Measurements from ENCODE around the gene COX6B2.

The COX6B2 gene

DNA sequence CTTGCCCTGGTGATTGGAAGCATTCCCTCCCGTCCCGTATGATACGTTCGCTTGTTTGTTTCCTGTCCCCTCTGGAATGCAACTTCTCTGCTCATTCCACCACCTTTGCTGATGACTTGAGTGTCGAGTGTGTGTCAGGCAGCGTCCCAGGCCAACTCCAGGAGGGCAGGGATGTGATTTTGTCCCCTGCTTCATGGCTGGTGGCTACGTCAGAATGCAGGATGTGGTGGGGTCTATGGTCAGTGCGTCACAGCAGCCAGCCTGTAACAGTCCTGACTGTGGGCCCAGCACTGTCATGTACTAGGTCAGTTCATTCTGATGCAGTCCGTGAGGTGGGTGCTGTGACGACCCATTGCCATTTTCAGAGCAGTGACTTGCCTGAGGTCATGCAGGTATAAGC lies 54.5 kb downstream of the COX6B2 start:
- no peaks in the 10 kb centered on the region for H3K27me3 ChIP-seq (ENCODE audit: insufficient read depth, low read depth, severe bottlenecking)

More for the DNA sequence above, 54.5 kb downstream of the COX6B2 start:
- Histone ChIP-seq H3K9me3 (ENCODE audit: severe bottlenecking) (no peaks in the 10 kb centered on the region), H3K27ac (no peak overlapping the region), H3K36me3 (peaks cover 58% of the 10 kb centered on the region), H3K4me3 (ENCODE audit: low read depth, low read length) (no peak overlapping the region)
- no peak for DNase-seq
- TF ChIP-seq, protein P1, sequence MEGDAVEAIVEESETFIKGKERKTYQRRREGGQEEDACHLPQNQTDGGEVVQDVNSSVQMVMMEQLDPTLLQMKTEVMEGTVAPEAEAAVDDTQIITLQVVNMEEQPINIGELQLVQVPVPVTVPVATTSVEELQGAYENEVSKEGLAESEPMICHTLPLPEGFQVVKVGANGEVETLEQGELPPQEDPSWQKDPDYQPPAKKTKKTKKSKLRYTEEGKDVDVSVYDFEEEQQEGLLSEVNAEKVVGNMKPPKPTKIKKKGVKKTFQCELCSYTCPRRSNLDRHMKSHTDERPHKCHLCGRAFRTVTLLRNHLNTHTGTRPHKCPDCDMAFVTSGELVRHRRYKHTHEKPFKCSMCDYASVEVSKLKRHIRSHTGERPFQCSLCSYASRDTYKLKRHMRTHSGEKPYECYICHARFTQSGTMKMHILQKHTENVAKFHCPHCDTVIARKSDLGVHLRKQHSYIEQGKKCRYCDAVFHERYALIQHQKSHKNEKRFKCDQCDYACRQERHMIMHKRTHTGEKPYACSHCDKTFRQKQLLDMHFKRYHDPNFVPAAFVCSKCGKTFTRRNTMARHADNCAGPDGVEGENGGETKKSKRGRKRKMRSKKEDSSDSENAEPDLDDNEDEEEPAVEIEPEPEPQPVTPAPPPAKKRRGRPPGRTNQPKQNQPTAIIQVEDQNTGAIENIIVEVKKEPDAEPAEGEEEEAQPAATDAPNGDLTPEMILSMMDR (IDR thresholded peaks at IDR 0.05; ENCODE audit: low read depth, low read length): no peak

Data from WERI-Rb-1 (cell line).